Activated naive CD4-positive, alpha-beta T cell treated with anti-CD3 and anti-CD28 coated beads, Interleukin-2, amount 50 U/mL, for 72 hours (primary cell): ENCODE measurements around the gene CCDC85C. TPM values are rescaled to one million over a fixed set of nuclear protein-coding genes. Genes with fewer than 3 reads are reported as not detected.

Experiments
- ATAC-seq, 2 donors: fragments of 150-1000 bp; cut with Tn5 transposase; 2 replicates each; pipeline ENCODE4 v1.10.0; 2021; ENCODE audit warnings: mild to moderate bottlenecking in 2 of 2, moderate library complexity in 2 of 2
- DNase-seq, 2 donors: peaks; one replicate each; pipeline ENCODE4 v3.0.0; 2021 to 2022; ENCODE audit warnings: low spot score in 2 of 2
- H3K27ac Mint-ChIP-seq, 2 donors: one replicate each; pipeline ENCODE4 v1.8.0; 2022; ENCODE audit warnings: mild to moderate bottlenecking in 2 of 2, mixed read lengths in 2 of 2
- H3K36me3 Mint-ChIP-seq, 2 donors: one replicate each; pipeline ENCODE4 v1.8.0; 2022; ENCODE audit warnings: mixed read lengths in 2 of 2
- H3K9me3 Mint-ChIP-seq, 2 donors: one replicate each; pipeline ENCODE4 v1.8.0; 2022; ENCODE audit warnings: mixed read lengths in 2 of 2
- total RNA-seq, 2 donors: library from RNA; stranded (reverse); gene quantifications; one replicate each; pipeline ENCODE4 v1.2.3, GENCODE V29; 2022

CCDC85C gene
- total RNA-seq, 2 donors from 2014 or later: 5.1 to 8.4 TPM

DNA sequence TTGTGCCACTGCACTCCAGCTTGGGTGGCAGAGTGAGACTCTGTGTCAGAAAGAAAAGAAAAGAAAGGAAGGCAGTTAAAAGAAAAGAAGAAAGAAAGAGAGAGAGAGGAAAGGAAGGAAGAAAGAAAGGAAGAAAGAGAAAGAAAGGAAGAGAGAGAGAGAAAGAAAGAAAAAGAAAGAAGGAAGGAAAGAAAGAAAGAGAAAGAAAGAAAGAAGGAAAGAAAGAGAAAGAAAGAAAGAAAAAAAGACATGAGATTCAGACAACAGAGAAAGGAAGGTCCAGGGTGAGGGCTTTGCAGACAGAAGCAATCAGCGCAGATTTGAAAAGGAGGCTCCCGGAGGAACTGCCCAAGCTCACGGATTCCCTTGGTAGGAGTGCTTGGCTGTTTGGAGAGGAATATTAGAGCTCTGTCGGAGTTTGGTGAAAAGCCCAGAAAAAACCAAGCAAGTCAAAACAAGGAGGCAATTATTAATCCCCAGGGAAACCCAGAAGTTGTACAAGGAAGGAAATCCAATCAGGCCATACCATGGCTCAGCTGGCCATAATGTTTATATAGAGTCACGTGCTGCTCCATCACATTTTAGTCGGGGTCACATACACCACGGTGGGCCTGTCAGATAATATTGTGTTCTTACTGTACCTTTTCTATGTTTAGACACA is 11.6 kb upstream of the CCDC85C start:
- DNase-seq (no peak), ATAC-seq (no peak)
- Mint-ChIP-seq H3K9me3 (no peaks in the 10 kb centered on the region), H3K36me3 (no peaks in the 10 kb centered on the region), H3K27ac (no peak overlapping the region)

DNA sequence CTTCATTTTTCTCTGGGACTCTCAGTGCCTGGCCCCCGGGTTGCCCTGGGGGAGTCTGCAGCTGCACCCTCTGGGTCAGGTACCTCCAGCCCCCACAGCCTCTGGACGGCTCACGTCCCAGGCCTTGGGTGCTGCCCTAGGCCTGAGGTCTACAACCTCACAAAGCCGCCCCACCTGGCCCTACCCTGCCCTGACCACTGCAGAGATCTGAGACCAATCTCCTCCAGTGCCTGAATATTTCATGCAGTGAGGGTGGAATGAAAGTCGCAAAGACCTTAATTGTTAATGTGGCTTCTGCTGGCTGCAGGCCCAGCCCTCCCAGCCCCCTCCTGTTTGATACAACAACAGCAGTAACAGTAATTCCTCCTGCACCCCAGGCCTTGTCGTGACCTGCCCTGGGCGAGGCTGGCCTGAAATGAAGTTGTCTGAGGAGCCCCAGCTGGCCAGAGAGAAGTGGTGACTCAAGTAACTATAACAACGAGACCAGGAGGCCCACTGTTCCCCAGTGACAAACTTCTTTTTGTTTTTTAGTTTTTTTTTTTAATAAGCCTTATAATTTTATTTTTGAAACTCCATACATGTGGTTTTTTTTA is 8.8 kb upstream of the CCDC85C start:
- no peak for ATAC-seq
- no peaks in the 10 kb centered on the region for H3K9me3 Mint-ChIP-seq
- H3K27ac Mint-ChIP-seq: no peak overlapping the region
- no peaks in the 10 kb centered on the region for H3K36me3 Mint-ChIP-seq
- no peak for DNase-seq

DNA sequence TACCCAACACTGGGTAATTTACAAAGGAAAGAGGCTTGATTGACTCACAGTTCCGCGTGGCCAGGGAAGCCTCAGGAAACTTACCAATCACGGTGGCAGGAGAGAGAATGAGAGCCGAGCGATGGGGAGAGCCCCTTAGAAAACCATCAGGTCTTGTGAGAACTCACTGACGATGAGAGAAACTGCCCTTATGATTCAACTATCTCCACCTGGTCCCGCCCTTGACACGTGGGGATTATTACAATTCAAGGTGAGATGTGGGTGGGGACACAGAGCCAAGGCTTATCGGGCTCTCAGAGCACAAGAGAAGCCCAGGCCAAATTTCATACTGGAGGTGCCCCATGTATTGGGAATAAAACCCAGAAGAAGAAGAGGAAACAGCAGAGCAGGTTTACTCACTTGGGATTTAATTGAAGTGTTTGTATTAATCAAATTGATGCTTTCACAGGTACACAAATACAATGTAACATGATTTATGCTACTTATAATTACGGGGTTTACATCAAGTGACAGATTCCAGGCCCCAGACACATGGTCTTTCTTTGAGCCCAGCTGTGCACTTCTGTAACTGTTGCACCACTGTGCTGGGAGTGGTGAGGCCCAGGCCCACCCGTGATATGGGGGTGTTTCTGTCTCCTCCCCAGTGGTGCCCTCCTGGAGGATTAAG is 8.2 kb upstream of the CCDC85C start:
- no peaks in the 10 kb centered on the region for H3K36me3 Mint-ChIP-seq
- DNase-seq: no peak
- H3K9me3 Mint-ChIP-seq: no peaks in the 10 kb centered on the region
- peak; percentile 49 to 52 for ATAC-seq
- H3K27ac Mint-ChIP-seq: no peak overlapping the region

DNA sequence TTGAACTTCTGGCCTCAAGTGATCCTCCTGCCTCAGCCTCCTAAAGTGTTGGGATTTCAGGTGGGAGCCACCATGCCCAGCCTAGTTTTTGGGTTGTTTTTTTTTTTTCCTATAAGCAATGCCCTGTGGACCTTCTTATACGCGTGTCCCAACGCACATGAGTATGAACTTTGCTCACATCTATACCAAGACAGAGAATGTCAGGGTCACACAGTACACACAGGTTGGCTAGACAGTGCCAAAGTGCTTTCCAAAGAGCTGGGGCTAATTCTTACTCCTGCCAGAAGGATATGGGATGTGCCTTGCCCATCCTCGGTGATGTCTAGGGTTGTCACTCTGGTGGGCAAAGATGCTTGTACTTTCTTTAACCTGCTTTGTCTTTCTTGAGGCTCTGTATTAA is 7.6 kb upstream of the CCDC85C start:
- H3K9me3 Mint-ChIP-seq: no peaks in the 10 kb centered on the region
- DNase-seq (no peak), ATAC-seq (no peak)
- no peaks in the 10 kb centered on the region for H3K36me3 Mint-ChIP-seq
- H3K27ac Mint-ChIP-seq: no peak overlapping the region

DNA sequence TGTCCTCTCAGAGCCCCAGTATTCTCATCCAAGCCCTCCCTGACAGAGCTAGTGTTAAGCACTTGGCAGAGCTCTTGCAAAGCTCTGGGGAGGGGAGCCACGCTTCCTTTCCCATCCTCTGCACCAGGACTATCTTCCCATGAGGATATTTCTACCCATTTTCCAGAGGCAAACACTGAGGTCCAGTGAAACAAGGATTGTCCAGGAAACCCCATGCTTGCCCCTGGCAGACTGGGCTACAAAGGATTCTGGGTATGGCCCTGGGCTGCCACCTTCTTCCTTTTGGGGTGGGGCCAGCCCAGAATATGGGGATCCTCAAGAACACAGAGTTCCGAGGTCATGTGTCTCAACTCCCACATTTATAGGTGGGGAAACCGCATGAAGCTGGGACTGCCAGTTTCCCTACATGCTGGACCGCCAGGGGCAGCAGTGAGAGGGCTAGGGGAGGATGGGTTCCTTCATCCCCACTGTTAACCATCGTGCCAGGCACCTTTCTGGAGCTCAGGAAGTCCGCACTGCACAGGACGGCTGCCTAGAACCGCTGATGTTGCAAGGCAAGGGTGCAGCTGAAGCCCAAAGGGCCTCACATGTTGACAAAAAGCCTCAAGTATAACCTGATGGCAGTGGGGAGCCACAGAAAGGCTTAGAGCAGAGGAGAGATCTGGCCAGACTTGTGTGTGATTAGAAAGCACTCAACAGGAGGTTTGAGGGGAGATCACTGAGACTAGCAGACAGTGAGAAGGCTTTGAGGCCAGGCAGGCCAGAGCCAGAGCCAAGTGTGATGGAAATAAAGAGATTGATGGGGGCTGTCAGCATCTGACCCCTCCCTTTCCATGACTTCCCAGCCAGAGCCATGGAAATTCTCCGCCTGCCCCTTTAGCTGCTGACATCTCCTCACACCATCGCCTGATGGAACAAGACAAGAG is 5.5 kb upstream of the CCDC85C start:
- no peaks in the 10 kb centered on the region for H3K36me3 Mint-ChIP-seq
- H3K9me3 Mint-ChIP-seq: no peaks in the 10 kb centered on the region
- no peak overlapping the region for H3K27ac Mint-ChIP-seq
- no peak for ATAC-seq
- no peak for DNase-seq

DNA sequence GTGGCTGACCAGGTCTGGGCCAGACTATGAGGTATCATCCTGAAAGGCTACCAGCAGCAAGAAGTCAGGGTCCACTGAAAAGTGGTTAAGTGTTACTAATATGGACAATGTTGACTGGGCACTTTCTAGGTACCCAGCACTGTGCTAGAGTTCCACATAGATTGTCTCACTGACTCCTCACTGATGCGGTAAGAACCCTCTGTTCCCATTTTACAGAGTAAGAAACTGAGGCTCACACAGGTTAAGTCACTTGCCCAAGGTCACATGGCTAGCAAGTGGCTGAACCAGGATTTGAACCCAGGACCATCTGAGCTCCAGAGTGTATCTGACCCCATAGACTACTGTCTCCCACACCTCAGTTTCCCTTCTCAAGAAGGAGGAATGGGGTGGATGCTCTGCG is 4.6 kb upstream of the CCDC85C start:
- no peak for ATAC-seq
- DNase-seq: no peak
- no peak overlapping the region for H3K27ac Mint-ChIP-seq
- H3K9me3 Mint-ChIP-seq: no peaks in the 10 kb centered on the region
- H3K36me3 Mint-ChIP-seq: no peaks in the 10 kb centered on the region

DNA sequence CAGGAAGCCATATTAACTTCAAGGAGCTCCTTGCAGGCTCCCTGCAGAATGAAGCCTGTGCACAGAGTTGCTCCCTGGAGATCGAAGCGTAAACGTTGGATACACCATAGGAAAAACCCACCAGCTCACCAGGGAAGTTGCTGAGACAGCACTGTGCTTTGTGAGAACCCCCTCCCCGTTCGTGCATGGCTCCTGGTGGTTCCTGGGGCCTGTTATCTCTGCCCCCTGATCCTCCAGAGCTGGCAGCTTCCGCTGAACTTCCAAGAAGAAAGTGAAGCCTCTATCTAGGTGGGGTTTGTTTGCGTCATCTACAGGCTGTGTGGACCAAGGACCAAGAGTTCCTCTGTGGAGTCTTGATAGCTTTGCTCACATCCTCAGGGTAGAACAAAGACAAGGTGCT is 2.4 kb upstream of the CCDC85C start:
- ATAC-seq (no peak), DNase-seq (no peak)
- Mint-ChIP-seq H3K9me3 (no peaks in the 10 kb centered on the region), H3K27ac (no peak overlapping the region), H3K36me3 (no peaks in the 10 kb centered on the region)

DNA sequence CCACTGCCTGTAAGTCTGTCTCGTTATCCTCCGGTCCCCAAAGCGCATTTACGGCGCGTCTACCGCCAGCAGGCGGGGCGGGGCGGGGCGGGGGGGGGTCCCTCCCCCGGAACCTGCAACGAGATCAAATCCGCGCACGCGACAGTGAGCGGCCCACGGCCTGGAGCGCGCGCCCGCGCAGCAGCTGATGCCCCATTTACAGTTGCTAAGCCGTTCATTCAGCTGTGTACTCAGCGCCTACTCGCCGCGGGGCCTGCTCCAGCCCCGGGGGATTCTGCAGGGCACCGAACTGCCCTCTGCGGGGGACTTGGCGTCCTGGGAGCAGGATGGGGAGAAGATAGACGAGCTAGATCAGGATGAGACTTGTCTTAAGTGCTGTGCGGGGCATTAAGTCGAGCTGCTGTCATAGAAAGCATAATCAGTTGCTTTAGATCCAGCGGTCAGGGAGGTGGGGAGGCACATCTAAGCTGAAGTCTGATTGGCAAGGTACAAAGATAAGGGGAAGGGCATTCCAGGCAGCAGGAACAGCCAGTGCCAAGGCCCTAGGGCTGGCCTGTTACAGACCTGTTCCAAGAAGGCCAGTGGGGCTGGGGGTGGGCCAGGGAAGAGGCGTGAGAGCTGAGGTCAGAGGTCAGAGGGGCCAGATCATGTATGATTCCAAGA is 1.4 kb upstream of the CCDC85C start:
- ATAC-seq: peak; percentile 34 to 38
- Mint-ChIP-seq H3K9me3 (no peaks in the 10 kb centered on the region), H3K36me3 (no peaks in the 10 kb centered on the region), H3K27ac (peak overlapping the region; percentile 66 to 96)
- peak; percentile 67 to 71 for DNase-seq

DNA sequence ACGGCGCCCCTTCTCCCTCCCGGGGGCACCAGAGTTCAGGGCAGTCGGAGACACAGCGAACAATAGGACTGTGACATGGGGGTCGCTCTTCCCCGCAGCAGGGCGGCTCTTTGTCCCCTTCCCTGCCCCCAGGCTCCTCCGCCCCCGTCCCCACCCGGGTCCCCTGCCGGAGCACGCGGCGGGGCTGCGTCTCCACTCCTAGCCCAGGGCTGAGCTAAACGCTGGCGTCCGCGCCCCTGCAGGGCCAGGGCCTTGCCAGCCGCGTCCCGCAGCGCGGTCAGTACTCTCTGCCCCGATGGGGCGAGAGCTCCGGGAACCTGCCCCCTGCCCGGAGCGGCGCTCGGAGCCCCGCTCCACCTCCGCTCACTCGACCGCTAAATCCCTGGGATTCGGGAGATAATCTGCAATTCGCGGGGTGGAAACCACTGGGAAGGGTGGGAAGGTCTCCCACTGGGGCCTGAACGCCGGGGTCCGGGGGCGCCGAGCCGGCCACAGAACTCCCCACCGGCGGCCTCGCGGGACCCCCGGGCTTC is 825 bp upstream of the CCDC85C start:
- DNase-seq: peak; percentile 36 to 66
- H3K27ac Mint-ChIP-seq: peak overlapping the region; percentile 66 to 96
- H3K36me3 Mint-ChIP-seq: no peaks in the 10 kb centered on the region
- H3K9me3 Mint-ChIP-seq: no peaks in the 10 kb centered on the region
- ATAC-seq: peak; percentile 31 to 47

DNA sequence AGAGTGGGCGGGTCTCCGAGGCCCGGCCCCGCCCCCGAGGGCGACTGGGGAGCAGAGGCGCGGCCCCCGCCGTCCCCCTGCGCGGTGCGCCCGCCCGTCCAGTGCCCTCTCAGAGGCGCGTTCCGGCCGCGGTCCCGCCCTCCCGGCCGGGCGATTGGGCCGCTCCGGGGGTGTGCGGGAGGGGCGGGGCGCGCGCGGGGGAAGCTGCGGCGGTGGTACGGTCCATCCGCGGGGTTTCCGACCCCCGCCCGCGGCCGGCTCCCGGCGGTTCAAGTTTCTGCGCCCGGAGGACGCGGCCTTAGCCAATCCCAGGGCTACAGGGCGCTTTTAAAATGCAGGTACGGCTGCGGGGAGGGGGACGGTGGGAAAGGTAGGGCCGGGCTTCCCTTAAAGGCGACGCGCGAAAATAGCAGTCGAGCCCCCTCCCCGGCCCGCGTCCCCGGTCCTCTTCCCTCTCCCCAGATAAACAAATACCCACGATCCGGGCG is 315 bp upstream of the CCDC85C start:
- Mint-ChIP-seq H3K27ac (peak overlapping the region in 1 of 2 donors; percentile 37), H3K36me3 (no peaks in the 10 kb centered on the region), H3K9me3 (no peaks in the 10 kb centered on the region)
- ATAC-seq: peak; percentile 91 to 95
- DNase-seq: peak; percentile 97

DNA sequence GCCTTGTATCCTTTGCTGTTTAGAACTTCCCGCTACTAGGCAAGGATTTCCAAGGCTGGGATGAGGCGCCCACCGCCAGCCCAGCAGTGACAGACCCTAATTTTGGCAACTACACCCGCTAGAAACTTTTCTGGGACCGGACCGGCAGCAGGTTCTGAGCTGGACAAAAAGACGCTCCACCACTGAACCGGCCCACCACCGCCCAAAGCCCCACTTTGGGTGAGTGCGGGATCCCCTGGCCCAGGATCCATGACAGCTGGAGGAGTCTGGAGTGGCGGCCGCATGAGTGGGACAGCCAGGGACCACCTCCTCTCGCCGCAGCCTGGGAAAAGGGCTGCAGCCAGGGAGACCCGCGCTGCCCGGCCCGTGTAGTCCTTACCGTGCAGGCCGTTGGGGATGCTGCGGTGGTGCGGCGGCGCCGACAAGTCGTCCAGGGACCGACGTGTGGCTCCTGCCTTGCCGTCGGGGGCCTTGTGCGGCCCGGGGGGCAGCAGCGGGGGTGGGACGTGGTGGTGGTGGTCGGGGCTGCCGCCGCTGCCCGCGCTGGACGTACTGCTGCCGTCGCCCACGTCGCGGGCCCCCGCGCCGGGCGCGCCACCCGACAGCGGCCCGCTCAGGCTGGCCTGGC is 1.1 kb downstream of the CCDC85C start:
- no peaks in the 10 kb centered on the region for H3K36me3 Mint-ChIP-seq
- no peak overlapping the region for H3K27ac Mint-ChIP-seq
- no peaks in the 10 kb centered on the region for H3K9me3 Mint-ChIP-seq
- ATAC-seq (no peak), DNase-seq (no peak)

DNA sequence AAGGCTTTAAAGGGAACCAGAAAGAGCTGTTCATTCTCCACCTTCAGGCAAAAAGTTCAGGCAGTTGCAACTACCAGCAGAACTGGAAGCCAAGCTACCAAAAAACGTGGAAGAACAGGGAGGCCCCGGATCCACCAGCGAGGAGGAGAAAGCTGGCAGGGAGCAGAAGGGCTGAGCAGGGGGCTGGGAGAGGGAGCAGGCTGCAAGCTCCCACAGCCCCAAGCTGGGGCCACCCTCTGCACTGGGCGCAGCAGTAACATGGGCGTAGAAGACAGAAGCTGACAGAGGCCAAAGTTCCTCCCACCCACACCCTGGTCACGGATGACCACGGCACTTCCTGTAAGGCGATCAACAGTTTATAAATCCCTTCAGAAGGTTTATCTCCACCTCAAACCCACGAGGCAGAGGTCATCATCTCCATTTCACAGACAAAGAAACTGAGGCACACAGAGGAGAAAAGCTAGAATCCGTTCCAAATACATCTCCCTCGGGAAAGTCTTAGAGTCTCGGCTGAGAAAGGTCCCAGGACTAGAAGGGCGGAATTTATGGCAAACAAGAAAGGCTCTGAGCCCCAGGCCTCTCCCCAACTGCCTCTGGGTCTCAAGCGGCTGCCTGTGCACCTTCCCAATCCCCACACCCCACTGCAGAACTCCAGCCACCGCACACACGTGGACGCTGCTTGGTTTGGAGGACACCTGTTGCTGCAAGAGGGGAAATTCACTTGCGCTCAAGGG is 1.8 kb downstream of the CCDC85C start:
- ATAC-seq (no peak), DNase-seq (no peak)
- Mint-ChIP-seq H3K36me3 (no peaks in the 10 kb centered on the region), H3K9me3 (no peaks in the 10 kb centered on the region), H3K27ac (peak overlapping the region in 1 of 2 donors; percentile 77)

DNA sequence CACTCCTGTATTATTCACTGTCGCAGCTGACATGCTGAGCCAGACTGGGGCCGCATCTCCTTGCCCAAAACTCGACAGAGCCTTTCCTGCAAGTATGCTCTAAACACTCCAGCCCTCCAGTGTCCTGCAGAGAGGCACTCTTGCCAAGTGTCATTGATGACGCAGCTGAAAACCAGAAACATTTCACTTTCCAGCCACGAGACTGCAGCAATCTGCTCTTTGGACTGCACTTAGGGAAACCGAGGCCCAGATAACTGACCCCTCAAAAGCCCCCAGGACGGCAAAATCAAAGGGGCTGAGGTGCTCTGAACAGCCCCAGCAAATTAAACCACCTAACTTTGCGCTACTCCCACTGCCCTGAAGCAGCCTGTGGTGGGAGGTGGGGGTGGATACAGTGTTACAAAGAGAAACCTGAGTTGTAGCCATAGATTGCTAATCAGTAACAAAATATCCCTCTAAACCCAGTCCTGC is 2.6 kb downstream of the CCDC85C start:
- no peaks in the 10 kb centered on the region for H3K36me3 Mint-ChIP-seq
- ATAC-seq: no peak
- H3K27ac Mint-ChIP-seq: no peak overlapping the region
- no peaks in the 10 kb centered on the region for H3K9me3 Mint-ChIP-seq
- no peak for DNase-seq

DNA sequence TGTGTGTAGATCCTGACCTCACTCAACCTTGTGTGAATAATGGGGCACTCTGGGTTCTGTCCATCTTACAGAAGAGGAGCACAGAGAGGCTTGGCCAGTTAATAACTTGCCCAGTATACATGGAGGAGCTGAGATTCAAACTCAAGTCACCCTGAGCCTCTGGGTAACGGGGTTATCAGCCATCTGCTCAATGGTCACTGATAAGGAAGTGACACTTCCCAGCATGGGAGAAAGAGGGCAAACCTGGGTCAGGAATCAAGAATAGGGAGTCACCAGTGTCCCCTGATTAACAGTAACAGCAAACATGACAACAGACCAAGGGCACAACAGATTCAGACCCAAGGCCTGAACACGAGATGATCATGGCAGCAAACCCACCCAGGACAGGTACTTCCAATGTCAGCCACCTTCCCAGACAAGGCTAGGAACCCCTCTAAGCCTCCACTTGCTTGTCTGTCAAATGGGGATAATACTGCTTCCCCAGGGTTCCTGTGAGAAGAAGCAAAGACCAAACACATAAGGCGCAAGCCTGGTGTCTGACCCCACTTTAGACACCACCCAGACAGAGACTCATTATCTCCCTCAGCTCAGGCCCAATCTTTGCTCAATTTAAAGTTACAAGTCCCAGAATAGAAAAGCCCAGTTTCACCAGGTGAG is 3.6 kb downstream of the CCDC85C start:
- H3K27ac Mint-ChIP-seq: no peak overlapping the region
- H3K9me3 Mint-ChIP-seq: no peaks in the 10 kb centered on the region
- H3K36me3 Mint-ChIP-seq: no peaks in the 10 kb centered on the region
- ATAC-seq: no peak
- DNase-seq: no peak

DNA sequence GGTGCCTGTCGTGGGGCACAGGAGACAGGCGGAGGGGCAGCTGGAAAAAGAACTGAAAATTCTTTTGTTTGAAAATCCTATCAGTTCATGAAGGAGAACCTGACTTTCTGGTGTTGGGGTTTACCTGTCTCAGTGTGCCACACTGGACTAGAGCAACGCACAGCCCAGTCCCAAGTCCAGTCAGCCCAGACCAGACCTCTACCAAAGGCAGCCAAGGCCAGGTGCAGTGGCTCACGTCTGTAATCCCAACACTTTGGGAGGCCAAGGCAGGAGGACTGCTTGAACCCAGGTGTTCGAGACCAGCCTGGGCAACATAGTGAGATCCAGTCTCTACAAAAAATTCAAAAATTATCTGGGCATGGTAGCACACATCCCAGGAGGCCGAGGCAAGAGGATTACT is 4.6 kb downstream of the CCDC85C start:
- Mint-ChIP-seq H3K36me3 (no peaks in the 10 kb centered on the region), H3K9me3 (no peaks in the 10 kb centered on the region), H3K27ac (no peak overlapping the region)
- DNase-seq: no peak
- ATAC-seq: no peak
